ENCODE measurements around the gene C11orf98.
"Not testable (repeated sequence)": the region's sequence is repeated elsewhere in the genome, so short reads cannot be mapped to it uniquely, and the experiment has no call there.

- not testable (repeated sequence) for TF ChIP-seq CTCF (conservative IDR thresholded peaks at IDR 0.05 in 1 of 2, IDR thresholded peaks at IDR 0.05 in 1 of 2; ENCODE audit: low read depth in 1 of 2, low read length in 2 of 2); EZH2 (IDR thresholded peaks at IDR 0.05; ENCODE audit: low read length, missing control alignments)
Measured at GRCh38 chr11:62675415-62675814, 10.4 kb upstream of the C11orf98 start.
